ENCODE data around the gene HMSD. TPM values are rescaled to one million over a fixed set of nuclear protein-coding genes. Genes with fewer than 3 reads are reported as not detected.

The HMSD gene
- total and polyA plus RNA-seq, 2 of the 13 experiments (the other 11 are each of a cell fraction or from before 2014, with no cell fraction given): not detected

GRCh38 chr18:63977040-63977439 lies 27.9 kb downstream of the HMSD start:
- Histone ChIP-seq H3K27ac (ENCODE audit: extremely low read length, insufficient read depth, low read length) (no peak overlapping the region), H4K20me1 (ENCODE audit: insufficient read depth, low read length) (no peaks in the 10 kb centered on the region), H3K4me3 (replicated peaks in 1 of 3; ENCODE audit: insufficient read depth in 1 of 3, low read depth in 2 of 3, low read length in 3 of 3) (no peak overlapping the region), H3K27me3 (ENCODE audit: control insufficient read depth in 1 of 2, insufficient read depth in 2 of 2, low read length in 2 of 2) (no peaks in the 10 kb centered on the region), H3K4me1 (ENCODE audit: insufficient read depth, low read length) (no peaks in the 10 kb centered on the region), H3K4me2 (ENCODE audit: low read depth, low read length) (no peak overlapping the region), H3K79me2 (ENCODE audit: insufficient read depth, low read length) (no peaks in the 10 kb centered on the region), H3K36me3 (replicated peaks in 1 of 2; ENCODE audit: control insufficient read depth in 1 of 2, insufficient read depth in 2 of 2, low read length in 2 of 2) (no peaks in the 10 kb centered on the region), H3K9ac (ENCODE audit: insufficient read depth, low read depth, low read length) (no peak overlapping the region), H2AFZ (ENCODE audit: low read length) (no peak overlapping the region), H3K9me3 (ENCODE audit: low read length) (no peaks in the 10 kb centered on the region)
- DNase-seq (ENCODE audit: low spot score) (no peak), ATAC-seq (no peak), FAIRE-seq (no peak)
- TF ChIP-seq ZBTB46 (CRISPR knock-in tag; IDR thresholded peaks at IDR 0.05; ENCODE audit: borderline replicate concordance) (no peak), ESRRA (CRISPR knock-in tag; IDR thresholded peaks at IDR 0.05; ENCODE audit: low read depth) (no peak), POLR2AphosphoS2 (IDR thresholded peaks at IDR 0.05; ENCODE audit: low read depth, low read length) (no peak), ZSCAN12 (CRISPR knock-in tag; IDR thresholded peaks at IDR 0.05) (no peak), ZNF746 (CRISPR knock-in tag; IDR thresholded peaks at IDR 0.05) (no peak), ZNF597 (CRISPR knock-in tag; IDR thresholded peaks at IDR 0.05) (no peak), ZFP91 (CRISPR knock-in tag; IDR thresholded peaks at IDR 0.05; ENCODE audit: borderline replicate concordance) (no peak), ZNF225 (CRISPR knock-in tag; IDR thresholded peaks at IDR 0.05) (no peak), ZNF773 (CRISPR knock-in tag; IDR thresholded peaks at IDR 0.05; ENCODE audit: borderline replicate concordance) (no peak), ZNF569 (CRISPR knock-in tag; IDR thresholded peaks at IDR 0.05; ENCODE audit: borderline replicate concordance) (no peak)
- 65% methylated on average over 3 of the region's 3 CpGs for WGBS (ENCODE audit: low lambda C conversion rate)
- POLR2A ChIA-PET: no interaction called here
- intact Hi-C loops (cut with micrococcal nuclease; ENCODE audit: unreplicated experiment) (no loop called here), in situ Hi-C loops (cut with HindIII; ENCODE audit: extremely low pct_ligation_motif_present, low pct_unique_long_range_greater_than_20kb) (loop anchor here (10.0 kb wide), 1 partner anchor 82 kb away; no protein-coding TSS in a partner anchor)
- BruUV-seq (replicated peaks): no TSS peak
- CTCF ChIA-PET (ENCODE audit: low intra/inter-chr PET ratio, low total read pairs): no interaction called here
